GM15510 (cell line): ENCODE measurements around the gene ARHGAP45.

Experiments used
- POLR2A ChIP-seq: IDR thresholded peaks from 3 replicates; pipeline ENCODE4 v1.6.1; 2011; ENCODE audit warnings: borderline replicate concordance; ENCODE audit not compliant: insufficient read length; ENCODE audit errors: extremely low read depth

ARHGAP45 gene

DNA sequence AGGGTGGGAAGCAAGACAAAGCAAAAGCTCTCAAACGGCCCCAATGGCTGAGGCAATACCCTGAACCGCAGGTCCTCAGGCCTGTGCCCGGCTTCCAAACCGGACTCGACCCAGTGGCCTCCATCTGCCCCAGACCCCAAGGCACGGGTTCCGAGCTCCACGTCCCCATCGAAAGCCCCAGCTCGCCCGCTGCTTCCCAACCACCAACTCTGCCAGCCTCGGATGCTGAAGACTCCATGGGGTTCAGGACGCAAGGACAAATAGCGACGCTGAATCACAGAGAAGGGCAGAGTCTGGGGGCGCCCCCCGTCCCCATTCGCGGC lies 27.6 kb downstream of the ARHGAP45 start:
- no peak for TF ChIP-seq POLR2A

DNA sequence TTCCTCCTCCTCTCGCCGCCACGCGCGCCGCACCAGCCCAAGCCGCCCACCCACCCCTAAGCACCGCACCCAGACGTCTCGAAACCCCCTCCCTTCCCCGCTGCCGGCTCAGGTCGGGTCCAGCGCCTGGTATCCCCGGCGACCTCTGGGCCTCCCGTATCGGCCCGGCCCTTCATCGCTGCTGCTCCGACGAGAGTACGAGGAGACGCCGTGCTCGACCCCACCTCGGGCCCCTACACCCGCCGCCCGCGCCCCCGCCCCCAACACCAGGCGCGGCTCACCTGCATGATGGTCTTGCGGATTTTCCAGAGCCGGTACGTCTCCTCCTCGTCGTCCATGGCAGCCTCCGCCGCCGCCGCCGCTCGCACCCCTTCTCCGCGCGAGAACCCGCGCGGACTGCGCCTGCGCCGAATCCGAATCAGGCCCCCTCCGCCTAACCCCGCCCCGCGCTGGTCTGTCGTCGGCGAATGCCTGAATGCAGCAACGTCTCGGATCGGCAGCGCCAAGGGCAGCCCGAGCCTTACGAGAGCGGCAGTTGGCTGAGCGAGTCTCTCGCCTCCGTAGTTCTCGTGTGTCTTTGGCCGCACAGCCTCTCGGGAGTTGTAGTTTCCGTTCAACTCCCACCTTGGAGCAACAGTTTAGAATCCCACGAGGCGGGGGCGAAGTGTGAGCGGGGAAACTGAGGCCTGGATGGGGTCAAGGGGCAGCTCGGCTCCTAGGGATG lies 28.2 kb downstream of the ARHGAP45 start, which contains the start of gene POLR2E:
POLR2E (minus strand) TSS at position 398 of the 724 bp plus-strand sequence; CDS start at position 338, 60 bp downstream.
- peak; percentile 83 for TF ChIP-seq POLR2A

DNA sequence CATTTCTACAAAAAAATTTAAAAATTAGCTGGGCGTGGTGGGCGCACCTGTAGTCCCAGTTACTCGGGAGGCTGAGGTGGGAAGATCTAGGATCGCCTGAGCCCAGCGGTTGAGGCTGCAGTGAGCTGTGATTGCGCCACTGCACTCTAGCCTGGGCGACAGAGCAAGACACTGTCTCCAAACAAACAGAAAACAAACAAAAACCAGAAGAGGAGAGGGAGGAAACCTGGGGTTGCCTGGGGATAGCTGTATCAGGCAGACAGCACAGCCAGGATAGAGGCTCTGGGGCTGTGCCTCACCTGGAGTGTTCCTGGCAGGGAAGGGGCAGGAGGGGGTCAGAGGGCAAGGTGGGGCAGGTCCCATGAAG lies 30.8 kb downstream of the ARHGAP45 start:
- TF ChIP-seq POLR2A = no peak

DNA sequence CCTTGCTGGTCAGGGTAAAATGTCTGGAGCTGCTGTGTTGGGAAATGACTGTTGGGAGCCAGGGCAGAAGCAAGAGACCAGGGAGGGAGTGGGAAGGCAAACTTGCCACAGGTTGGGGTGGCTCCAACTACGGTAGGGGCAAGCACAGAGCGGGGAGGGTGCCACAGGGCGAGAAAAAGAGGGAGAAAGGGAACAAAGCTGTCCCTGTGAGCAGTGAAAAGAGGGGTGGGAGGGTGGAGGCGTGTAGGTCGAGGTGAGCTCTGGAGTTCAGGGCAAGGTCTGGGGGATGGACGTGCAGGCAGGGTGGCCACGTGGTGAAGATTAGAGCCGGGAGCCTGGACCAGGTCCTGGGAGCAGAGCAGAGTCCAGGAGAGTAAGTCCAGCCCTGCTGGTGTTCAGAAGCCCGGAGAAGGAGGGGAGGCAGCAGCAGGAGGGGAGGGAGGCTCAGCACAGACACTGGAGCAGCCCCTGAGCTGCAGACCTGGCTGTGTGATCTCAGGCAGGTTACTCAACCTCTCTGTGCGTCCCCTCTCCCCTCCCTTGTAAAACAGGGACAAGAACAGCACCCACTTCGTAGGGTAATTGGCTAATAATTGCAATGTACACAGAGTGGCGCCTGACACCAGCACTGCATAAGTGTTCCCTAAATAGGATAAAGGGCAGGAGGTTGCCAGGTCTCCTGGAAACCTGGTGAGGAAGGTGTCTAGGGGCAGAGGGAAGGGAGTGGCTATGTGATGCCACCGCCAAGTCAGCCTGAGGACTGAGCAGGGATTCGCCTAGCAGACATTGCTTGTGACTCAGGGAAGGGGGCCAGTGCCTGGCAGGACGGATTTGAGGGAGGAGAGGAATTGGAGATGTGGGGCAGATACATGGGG lies 31.4 kb downstream of the ARHGAP45 start:
- TF ChIP-seq POLR2A = no peak

DNA sequence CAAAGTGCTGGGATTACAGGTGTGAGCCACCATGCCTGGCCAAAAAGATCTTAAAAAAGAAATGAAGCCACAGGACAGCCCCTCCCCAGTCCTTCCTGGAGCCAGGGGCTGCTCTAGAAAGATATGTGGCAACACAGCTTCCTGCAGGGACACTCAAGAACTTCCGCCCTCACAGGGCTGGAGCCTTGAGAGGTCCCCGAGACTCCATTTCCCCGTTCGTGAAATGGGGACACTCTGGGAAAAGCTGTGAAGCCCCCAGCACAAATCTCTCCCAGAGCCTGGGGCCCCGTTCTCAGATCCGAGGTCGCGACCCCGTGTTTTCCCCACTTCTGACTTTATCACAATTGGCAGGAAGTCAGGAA lies 34.4 kb downstream of the ARHGAP45 start:
- no peak for TF ChIP-seq POLR2A

DNA sequence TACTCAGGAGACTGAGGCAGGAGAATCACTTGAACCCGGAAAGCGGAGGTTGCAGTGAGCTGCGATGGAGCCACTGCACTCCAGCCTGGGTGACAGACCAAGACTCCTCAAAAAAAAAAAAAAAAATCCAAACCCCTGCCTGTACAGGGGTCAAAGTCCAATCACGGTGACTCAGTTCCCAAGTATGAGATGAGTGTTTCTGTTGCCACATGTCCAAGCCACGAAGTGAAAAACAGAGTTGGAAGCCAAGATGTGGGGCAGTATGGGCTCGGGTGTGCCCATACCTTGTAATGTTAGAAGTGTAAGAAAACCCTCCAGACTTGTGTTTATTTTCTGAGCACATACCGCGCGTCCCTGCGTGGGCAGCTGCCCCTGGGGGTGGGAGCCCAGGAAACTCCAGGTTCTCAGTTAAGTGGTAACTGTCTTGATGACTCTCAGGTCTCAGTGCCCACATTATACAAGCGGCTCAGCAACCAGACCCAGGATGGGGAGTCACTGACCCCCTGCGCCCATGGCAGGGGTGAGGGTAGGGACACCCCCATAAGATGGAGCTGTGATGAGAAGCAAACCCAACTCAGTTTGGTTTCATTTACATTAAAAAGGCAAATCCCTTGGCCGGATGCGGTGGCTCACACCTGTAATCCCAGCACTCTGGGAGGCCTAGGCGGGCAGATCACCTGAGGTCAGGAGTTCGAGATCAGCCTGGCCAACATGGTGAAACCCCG lies 35.6 kb downstream of the ARHGAP45 start:
- peak; percentile 24 for TF ChIP-seq POLR2A

DNA sequence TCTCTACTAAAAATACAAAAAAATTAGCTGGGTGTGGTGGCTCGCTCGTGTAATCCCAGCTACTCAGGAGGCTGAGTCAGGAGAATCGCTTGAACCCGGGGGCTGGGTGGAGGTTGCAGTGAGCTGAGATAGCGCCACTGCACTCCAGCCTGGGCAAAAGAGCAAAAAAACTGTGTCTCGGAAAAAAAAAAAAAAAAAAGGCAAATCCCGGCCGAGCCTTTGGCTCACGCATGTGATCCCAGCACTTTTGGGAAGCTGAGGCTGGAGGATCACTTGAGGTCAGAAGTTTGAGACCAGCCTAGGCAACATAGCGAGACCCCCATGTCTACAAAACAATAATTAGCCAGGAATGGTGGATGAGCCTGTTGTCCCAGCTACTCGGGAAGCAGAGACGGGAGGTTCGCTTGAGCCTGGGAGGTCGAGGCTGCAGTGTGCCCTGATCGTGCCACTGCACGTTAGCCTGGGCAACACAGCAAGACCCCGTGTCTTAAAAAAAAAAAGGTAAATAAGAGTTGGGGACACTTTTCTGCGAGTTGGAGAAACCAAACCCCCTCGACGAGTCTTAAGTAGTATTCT lies 36.3 kb downstream of the ARHGAP45 start:
- no peak for TF ChIP-seq POLR2A

DNA sequence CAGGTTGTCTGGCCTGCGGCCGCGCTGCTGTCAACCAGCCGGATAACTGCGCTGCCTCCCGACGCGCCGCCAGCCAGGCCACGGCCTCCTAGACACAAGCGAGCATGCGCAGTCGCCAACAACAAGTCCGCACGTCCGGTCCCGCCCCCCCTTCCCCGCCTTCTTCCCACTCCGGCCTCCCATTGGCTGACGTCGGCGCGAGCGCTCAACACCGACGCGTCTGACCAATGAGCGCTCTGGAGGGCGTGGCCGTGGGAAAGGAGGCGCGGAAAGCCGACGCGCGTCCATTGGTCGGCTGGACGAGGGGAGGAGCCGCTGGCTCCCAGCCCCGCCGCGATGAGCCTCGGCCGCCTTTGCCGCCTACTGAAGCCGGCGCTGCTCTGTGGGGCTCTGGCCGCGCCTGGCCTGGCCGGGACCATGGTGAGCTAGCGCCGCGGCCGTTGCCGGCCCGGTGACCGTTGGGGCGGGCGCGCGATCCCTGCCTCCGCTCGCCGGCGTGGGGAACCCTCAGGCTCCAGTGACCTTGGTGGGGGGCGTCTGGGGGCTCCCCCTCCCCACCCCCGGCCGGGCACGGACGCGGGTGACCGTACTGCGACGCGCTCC lies 36.8 kb downstream of the ARHGAP45 start, which contains the start of gene GPX4:
GPX4 (plus strand) TSS at position 287 of the 603 bp plus-strand sequence; CDS start at position 337, 50 bp downstream.
- TF ChIP-seq POLR2A = peak; percentile 97

DNA sequence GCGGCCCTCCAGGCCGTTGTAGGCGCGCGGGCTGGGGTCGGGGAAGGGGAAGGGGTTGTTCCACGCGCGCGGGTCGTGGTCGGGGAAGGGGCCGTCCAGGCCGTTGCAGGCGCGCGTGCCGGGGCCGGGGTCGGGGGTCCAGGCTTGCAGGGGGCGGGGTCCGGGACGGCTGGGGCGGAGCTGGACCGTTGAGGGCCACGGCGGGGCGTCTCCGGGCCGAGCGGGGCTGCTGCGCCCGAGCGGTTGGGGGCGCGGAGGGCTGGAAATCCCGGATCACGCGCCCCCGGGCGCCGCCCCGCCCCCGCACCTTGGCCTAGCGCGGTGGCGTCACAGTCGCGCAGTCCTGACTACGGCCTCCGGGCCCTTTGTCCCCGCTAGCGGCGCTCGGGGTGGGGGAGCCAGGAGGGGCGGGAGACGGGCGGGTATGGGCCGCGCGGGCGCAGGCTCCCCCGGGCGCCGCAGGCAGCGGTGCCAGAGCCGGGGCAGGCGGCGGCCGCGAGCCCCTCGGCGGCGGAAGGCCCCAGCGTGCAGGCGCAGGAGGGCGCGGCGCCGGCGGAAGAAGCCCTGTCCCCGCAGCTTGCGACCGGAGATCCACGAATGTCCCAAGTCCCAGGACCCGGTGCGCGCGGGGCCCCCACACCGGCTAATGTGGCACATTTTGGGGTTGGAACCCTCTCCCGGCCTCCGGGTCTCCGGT lies 37.5 kb downstream of the ARHGAP45 start:
- no peak for TF ChIP-seq POLR2A

DNA sequence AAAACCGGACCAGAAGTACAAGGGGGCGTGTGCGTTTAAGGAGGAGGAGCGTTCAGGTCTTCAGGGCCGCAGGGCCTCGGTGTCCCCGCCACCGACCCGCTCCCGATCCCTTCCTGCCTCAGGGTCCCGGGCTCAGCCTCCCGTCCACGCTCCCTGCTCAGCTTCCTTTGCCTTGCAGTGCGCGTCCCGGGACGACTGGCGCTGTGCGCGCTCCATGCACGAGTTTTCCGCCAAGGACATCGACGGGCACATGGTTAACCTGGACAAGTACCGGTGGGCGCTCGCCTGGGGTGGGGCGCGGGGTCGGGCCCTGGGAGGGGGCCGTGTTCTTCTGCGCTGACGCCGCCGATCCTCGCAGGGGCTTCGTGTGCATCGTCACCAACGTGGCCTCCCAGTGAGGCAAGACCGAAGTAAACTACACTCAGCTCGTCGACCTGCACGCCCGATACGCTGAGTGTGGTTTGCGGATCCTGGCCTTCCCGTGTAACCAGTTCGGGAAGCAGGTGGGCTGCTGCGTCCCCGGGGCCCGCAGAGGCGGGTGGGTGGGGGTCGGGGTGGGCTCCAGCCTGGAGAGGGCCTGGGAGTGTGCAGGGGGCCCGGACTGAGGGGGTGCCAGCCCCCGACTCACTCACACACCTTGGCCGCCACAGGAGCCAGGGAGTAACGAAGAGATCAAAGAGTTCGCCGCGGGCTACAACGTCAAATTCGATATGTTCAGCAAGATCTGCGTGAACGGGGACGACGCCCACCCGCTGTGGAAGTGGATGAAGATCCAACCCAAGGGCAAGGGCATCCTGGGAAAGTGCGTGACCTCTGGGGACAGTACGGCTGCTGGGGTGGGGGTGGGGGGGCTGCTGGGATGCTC lies 38.3 kb downstream of the ARHGAP45 start:
- no peak for TF ChIP-seq POLR2A

DNA sequence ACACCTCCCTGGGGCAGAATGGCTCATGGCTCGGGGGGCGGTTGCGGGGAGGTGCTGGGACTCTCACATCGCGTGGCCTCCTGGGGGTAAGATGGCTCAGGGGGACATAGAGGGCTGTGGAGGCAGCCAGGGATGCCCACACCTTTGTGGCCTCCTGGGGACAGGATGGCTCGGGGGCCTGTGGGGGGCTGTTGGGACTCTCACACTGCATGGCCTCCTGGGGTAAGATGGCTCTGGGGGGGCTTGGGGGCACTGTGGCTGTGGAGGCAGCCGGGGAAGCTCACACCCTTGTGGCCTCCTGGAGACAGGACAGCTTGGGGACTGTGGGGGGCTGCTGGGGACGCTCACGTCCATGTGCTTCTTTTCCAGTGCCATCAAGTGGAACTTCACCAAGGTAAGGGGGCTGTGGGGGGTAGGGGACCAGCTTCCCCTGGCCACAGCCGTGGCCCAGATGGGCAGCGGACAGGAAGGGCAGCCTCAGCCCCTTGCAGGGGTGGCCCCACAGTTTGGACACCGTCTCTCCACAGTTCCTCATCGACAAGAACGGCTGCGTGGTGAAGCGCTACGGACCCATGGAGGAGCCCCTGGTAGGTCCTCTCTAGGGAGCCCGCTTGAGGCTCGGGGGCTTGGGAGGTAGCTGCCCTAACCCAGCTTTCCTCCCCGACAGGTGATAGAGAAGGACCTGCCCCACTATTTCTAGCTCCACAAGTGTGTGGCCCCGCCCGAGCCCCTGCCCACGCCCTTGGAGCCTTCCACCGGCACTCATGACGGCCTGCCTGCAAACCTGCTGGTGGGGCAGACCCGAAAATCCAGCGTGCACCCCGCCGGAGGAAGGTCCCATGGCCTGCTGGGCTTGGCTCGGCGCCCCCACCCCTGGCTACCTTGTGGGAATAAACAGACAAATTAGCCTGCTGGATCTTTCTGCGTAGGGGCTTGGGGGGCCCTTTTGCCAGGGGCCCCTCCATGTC lies 39.2 kb downstream of the ARHGAP45 start:
- no peak for TF ChIP-seq POLR2A
